HepG2 (cell line): ENCODE measurements around the gene DGUOK. TPM values are rescaled to one million over a fixed set of nuclear protein-coding genes. Genes with fewer than 3 reads are reported as not detected.
A peak's percentile ranks its signal among the peaks of the same experiment; 100 is the strongest.

Experiments used
- BCLAF1 ChIP-seq: fragments of 450-650 bp; IDR thresholded peaks from 2 replicates; pipeline ENCODE4 v1.6.1; 2017; ENCODE audit warnings: mild to moderate bottlenecking
- GFI1 ChIP-seq: sonication (generic); formaldehyde crosslinking; IDR thresholded peaks from 2 replicates; pipeline ENCODE4 v1.5.0; 2020; ENCODE audit warnings: missing genetic modification reagents, mild to moderate bottlenecking, borderline replicate concordance
- IKZF4 ChIP-seq: sonication (generic); formaldehyde crosslinking; IDR thresholded peaks from 2 replicates; pipeline ENCODE4 v1.5.1; 2020; ENCODE audit warnings: borderline replicate concordance, mild to moderate bottlenecking, low read depth, missing genetic modification reagents; ENCODE audit errors: not compliant biosample characterization
- MIER3 ChIP-seq: IDR thresholded peaks from 2 replicates; pipeline ENCODE4 v1.6.1; 2016; ENCODE audit warnings: missing compliant biosample characterization, borderline replicate concordance
- NFKBIZ ChIP-seq: IDR thresholded peaks from 2 replicates; pipeline ENCODE4 v1.6.1; 2018; ENCODE audit warnings: missing genetic modification reagents, missing compliant biosample characterization
- POLR2G ChIP-seq: fragments of 200-400 bp; formaldehyde crosslinking; IDR thresholded peaks from 2 replicates; pipeline ENCODE4 v1.6.1; 2018; ENCODE audit warnings: mild to moderate bottlenecking, low read depth, low read length, moderate library complexity
- SNAPC4 ChIP-seq: sonication (generic); formaldehyde crosslinking; IDR thresholded peaks from 2 replicates; pipeline ENCODE4 v1.4.0; 2020; ENCODE audit warnings: mild to moderate bottlenecking, missing genetic modification reagents
- TMF1 ChIP-seq: sonication (generic); formaldehyde crosslinking; IDR thresholded peaks from 2 replicates; pipeline ENCODE4 v1.8.1; 2022; ENCODE audit warnings: low read depth, missing genetic modification reagents
- ZSCAN29 ChIP-seq: sonication (generic); formaldehyde crosslinking; conservative IDR thresholded peaks from 2 replicates; pipeline ENCODE4 v1.4.0; 2020; ENCODE audit warnings: mild to moderate bottlenecking, missing genetic modification reagents
- polyA plus RNA-seq, 8 experiments: library from polyadenylated mRNA; depleted of rRNA in 3 of 8; stranded (reverse) in 7 of 8; unstranded in 1 of 8; fragments of >200 nt; fragmentation: Illumina TruSeq in 4 of 8; extraction: Trizol in 4 of 8; gene quantifications; 2 replicates each; pipeline versions ENCODE4 v1.2.1 to v1.2.3, GENCODE V29; 2011 to 2016; ENCODE audit warnings: low read depth in 4 of 8, missing spikeins in 1 of 8, mixed read lengths in 1 of 8; ENCODE audit not compliant: insufficient read depth in 1 of 8
- total RNA-seq, 5 experiments: library from RNA; depleted of rRNA; stranded (reverse); fragments of >200 nt; fragmentation: Illumina TruSeq; extraction: Trizol; gene quantifications; 2 replicates each; pipeline ENCODE4 v1.2.3, GENCODE V29; 2016; ENCODE audit warnings: low read depth in 1 of 5
- TF ChIP-seq, protein P1 (sequence below): sonication (generic); formaldehyde crosslinking; IDR thresholded peaks from 2 replicates; pipeline ENCODE4 v1.8.0; 2022; ENCODE audit warnings: mild to moderate bottlenecking, missing genetic modification reagents
- TF ChIP-seq, protein P2 (sequence below): sonication (generic); formaldehyde crosslinking; IDR thresholded peaks from 2 replicates; pipeline ENCODE4 v1.9.0; 2021; ENCODE audit warnings: mild to moderate bottlenecking, missing genetic modification reagents

Gene DGUOK
- total and polyA plus RNA-seq, 2 of the 13 experiments (the other 11 are each of a cell fraction or from before 2014, with no cell fraction given): 105 to 137 TPM

DNA sequence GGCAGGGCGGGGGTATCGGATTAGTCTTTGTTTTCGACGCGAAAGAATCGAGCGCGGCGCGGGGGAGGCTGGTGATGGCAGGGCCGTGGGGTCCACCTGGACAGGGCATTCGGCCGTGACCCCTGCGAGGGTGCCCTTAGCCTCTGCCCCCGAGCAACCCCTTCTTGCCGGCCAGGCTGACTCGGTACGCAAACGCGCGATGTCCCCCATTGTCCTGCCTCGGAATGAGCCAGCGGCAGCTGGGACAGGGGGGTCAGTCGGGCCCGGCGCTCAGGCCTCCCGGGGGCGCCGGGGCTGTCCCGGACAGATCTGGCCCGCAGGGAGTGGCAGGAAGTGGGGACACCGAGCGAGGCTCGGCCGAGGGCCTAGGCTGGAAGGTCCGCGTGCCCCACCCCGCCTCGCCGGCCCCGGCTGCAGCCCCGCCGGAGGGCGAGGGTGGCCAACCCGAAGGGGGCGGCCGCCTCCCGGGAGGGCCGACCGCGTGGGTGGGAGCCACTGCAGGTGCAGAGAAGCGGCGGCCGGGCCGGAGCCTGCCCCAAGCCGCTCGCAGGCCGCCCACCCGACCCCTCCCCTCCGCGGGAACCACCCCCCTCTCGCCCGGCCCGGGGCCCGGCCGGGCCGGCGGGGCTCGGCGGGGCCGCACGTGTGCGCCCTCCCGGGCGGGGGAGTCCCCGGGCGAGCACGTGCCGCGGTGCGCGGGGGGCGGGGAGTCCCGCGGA is 57.7 kb downstream of the DGUOK start, which contains the start of gene TET3 (continued):
- TF ChIP-seq BCLAF1: no peak
- peak; percentile 33; the same call in 1 of the 2 replicates for TF ChIP-seq GFI1 (CRISPR knock-in tag)
- TF ChIP-seq POLR2G: peak; percentile 49
- TF ChIP-seq ZSCAN29 (CRISPR knock-in tag): no peak
- TF ChIP-seq, protein P1, sequence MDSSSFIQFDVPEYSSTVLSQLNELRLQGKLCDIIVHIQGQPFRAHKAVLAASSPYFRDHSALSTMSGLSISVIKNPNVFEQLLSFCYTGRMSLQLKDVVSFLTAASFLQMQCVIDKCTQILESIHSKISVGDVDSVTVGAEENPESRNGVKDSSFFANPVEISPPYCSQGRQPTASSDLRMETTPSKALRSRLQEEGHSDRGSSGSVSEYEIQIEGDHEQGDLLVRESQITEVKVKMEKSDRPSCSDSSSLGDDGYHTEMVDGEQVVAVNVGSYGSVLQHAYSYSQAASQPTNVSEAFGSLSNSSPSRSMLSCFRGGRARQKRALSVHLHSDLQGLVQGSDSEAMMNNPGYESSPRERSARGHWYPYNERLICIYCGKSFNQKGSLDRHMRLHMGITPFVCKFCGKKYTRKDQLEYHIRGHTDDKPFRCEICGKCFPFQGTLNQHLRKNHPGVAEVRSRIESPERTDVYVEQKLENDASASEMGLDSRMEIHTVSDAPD (CRISPR knock-in tag): 0 out of 2 replicates have a peak, but pooled peaks have one; percentile 61
- TF ChIP-seq, protein P2, sequence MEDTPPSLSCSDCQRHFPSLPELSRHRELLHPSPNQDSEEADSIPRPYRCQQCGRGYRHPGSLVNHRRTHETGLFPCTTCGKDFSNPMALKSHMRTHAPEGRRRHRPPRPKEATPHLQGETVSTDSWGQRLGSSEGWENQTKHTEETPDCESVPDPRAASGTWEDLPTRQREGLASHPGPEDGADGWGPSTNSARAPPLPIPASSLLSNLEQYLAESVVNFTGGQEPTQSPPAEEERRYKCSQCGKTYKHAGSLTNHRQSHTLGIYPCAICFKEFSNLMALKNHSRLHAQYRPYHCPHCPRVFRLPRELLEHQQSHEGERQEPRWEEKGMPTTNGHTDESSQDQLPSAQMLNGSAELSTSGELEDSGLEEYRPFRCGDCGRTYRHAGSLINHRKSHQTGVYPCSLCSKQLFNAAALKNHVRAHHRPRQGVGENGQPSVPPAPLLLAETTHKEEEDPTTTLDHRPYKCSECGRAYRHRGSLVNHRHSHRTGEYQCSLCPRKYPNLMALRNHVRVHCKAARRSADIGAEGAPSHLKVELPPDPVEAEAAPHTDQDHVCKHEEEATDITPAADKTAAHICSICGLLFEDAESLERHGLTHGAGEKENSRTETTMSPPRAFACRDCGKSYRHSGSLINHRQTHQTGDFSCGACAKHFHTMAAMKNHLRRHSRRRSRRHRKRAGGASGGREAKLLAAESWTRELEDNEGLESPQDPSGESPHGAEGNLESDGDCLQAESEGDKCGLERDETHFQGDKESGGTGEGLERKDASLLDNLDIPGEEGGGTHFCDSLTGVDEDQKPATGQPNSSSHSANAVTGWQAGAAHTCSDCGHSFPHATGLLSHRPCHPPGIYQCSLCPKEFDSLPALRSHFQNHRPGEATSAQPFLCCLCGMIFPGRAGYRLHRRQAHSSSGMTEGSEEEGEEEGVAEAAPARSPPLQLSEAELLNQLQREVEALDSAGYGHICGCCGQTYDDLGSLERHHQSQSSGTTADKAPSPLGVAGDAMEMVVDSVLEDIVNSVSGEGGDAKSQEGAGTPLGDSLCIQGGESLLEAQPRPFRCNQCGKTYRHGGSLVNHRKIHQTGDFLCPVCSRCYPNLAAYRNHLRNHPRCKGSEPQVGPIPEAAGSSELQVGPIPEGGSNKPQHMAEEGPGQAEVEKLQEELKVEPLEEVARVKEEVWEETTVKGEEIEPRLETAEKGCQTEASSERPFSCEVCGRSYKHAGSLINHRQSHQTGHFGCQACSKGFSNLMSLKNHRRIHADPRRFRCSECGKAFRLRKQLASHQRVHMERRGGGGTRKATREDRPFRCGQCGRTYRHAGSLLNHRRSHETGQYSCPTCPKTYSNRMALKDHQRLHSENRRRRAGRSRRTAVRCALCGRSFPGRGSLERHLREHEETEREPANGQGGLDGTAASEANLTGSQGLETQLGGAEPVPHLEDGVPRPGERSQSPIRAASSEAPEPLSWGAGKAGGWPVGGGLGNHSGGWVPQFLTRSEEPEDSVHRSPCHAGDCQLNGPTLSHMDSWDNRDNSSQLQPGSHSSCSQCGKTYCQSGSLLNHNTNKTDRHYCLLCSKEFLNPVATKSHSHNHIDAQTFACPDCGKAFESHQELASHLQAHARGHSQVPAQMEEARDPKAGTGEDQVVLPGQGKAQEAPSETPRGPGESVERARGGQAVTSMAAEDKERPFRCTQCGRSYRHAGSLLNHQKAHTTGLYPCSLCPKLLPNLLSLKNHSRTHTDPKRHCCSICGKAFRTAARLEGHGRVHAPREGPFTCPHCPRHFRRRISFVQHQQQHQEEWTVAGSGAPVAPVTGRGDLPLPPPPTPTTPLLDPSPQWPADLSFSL (CRISPR knock-in tag): no peak
- no peak; the same call in 1 of the 2 replicates for TF ChIP-seq MIER3
- TF ChIP-seq TMF1: peak; percentile 65; the same call in 1 of the 2 replicates
- peak; percentile 26 for TF ChIP-seq IKZF4 (CRISPR knock-in tag)
- 0 out of 2 replicates have a peak, but pooled peaks have one; percentile 63 for TF ChIP-seq SNAPC4 (CRISPR knock-in tag)
- TF ChIP-seq NFKBIZ (CRISPR knock-in tag): no peak
